ENCODE results near the gene CCDC57.

The CCDC57 gene

DNA sequence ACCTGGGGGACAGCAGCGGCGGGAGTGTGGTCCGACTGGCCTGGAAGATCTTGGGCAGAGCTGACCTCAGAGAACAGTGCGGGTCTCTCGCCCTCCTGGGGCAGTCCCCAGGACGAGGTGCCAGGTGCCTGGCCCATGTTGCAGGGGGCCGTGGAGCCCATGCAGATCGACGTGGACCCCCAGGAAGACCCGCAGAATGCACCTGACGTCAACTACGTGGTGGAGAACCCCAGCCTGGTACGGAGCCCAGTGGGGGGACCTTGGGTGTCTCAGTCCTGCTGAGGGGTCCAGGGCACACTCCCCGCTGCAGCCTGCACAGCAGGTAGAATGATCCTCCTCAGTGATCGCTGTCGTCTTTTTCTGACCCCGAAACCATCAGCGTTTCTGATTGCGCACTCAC, 159.5 kb downstream of the CCDC57 start:
- Mint-ChIP-seq H3K27me3 (no peaks in the 10 kb centered on the region), H3K27ac (no peak overlapping the region), H3K4me3 (peak overlapping the region; percentile 77 to 91), H3K36me3 (peaks cover 17 to 26% of the 10 kb centered on the region in 2 donors), H3K9me3 (no peaks in the 10 kb centered on the region), H3K4me1 (peaks cover 19 to 32% of the 10 kb centered on the region in 2 donors)
- DNase-seq: no peak
- no peak for ATAC-seq (replicated peaks)

DNA sequence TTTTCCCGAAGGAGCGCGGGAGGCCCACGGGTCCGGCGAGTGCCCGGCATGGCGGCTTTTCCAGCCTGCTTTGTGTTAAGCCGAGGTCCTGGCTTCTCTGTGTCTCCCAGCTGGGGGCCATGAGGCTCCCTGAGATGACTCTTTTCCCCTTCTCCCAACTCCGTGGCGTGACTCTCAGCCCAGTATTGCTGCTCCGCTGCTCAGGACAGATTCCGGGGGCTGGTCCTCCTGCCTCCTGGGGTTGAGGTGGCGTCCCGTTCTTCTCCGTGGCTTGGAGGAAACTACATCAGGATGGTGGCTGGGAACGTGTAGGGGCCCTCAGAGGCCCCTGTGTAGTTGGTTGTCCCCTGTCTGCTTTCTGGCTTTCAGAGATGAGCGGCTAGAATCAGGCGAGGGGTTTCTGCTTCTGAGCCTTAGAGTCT, 160.0 kb downstream of the CCDC57 start:
- H3K9me3 Mint-ChIP-seq: no peaks in the 10 kb centered on the region
- DNase-seq (no peak), ATAC-seq (replicated peaks) (no peak)
- H3K36me3 Mint-ChIP-seq: peaks cover 16 to 23% of the 10 kb centered on the region in 2 donors
- no peaks in the 10 kb centered on the region for H3K27me3 Mint-ChIP-seq
- no peak overlapping the region for H3K27ac Mint-ChIP-seq
- peaks cover 19 to 35% of the 10 kb centered on the region in 2 donors for H3K4me1 Mint-ChIP-seq
- H3K4me3 Mint-ChIP-seq: peak overlapping the region; percentile 77 to 91

DNA sequence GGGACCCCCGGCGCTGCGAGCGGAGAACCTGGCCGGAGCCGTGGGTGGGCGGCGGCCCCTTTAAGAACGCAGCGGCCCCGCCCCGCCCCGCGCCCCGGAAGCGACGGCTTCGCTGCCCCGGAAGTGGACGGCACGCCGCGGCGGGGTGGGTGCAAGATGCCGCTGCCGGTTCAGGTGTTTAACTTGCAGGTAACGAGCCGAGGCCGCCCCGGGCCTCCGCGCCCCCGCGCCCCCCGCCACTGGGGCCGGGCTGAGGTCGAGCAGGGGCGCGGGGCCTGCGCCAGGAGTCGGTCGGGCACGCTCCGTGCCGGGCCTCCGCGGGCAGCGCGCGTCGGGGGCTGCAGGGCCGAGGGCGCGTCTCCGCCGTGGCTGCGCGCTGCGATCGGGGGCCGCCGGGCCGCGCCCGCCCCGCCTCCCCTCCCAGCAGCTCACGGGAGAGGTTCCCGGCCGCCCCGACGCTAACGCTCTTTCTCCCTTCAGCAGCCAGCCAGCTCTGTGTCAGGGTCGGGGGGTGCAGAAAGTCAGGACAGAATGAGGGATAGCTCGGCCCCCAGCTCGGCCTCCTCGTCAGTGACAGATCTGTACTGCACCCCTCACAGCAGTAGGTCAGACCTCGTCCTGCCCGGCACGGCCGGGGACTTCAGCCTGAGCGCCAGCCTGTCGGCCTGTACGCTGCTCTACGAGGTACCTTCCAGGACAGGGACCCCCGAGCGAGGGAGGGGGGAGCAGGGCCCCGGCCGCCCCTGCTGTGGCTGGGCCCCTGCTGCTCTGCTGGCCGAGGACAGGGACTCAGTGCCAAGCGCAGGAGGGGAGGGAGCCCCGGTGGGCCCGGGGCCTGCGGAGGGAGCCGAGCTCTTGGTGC, 160.6 kb downstream of the CCDC57 start, which contains the start of the genes GPS1 and RFNG:
TSS of gene GPS1 (plus strand) at position 123 of the 862 bp plus-strand sequence. CDS start at position 157, 34 bp downstream.
TSS of gene RFNG (minus strand) at position 36 of the 862 bp plus-strand sequence. CDS start 45 bp downstream, outside the sequence.
- H3K9me3 Mint-ChIP-seq: no peaks in the 10 kb centered on the region
- peak within 1 kb of the TSS; percentile 90 to 91 for H3K4me3 Mint-ChIP-seq
- H3K27ac Mint-ChIP-seq: peak within 1 kb of the TSS; percentile 94
- no peaks in the 10 kb centered on the region for H3K27me3 Mint-ChIP-seq
- DNase-seq (peak; percentile 68), ATAC-seq (replicated peaks) (peak; percentile 91 to 94)
- peaks cover 23 to 39% of the 10 kb centered on the region in 2 donors for H3K4me1 Mint-ChIP-seq
- peaks cover 21 to 28% of the 10 kb centered on the region in 2 donors for H3K36me3 Mint-ChIP-seq

All from stimulated activated naive B cell treated with anti-CD40 and anti-IgM and Interleukin-4, amounts not matched to agents 10 μg/mL and 1 μg/mL and 100 μg/mL, for 72 hours (primary cell).